Liver (tissue), 9 donors: Measurements from ENCODE around the gene CELF2. TPM values are rescaled to one million over a fixed set of nuclear protein-coding genes. Genes with fewer than 3 reads are reported as not detected.

Experiments
- DNase-seq: peaks from one replicate; pipeline ENCODE4 v3.0.0-alpha.2; 2017; ENCODE audit warnings: low spot score
- H3K27ac ChIP-seq, 2 donors: one replicate each; pipeline ENCODE4 v1.7.0; 2013; ENCODE audit warnings: inconsistent platforms in 2 of 2, low read length in 2 of 2, control low read depth in 1 of 2, low read depth in 1 of 2, mild to moderate bottlenecking in 1 of 2
- H3K27me3 ChIP-seq, 4 donors: one replicate each; pipeline versions ENCODE4 v1.6.1 to v1.7.0; 2013; ENCODE audit warnings: low read length in 3 of 4, inconsistent platforms in 1 of 4, mild to moderate bottlenecking in 1 of 4, moderate library complexity in 1 of 4; ENCODE audit not compliant: control insufficient read depth in 4 of 4, insufficient read depth in 4 of 4
- H3K36me3 ChIP-seq, 4 donors: one replicate each; pipeline versions ENCODE4 v1.6.1 to v1.7.0; 2013; ENCODE audit warnings: low read length in 3 of 4, mild to moderate bottlenecking in 3 of 4, low read depth in 1 of 4, moderate library complexity in 1 of 4; ENCODE audit not compliant: control insufficient read depth in 4 of 4, insufficient read depth in 3 of 4
- H3K4me1 ChIP-seq, 4 donors: one replicate each; pipeline versions ENCODE4 v1.6.1 to v1.7.0; 2013; ENCODE audit warnings: low read length in 3 of 4, mild to moderate bottlenecking in 3 of 4, moderate library complexity in 1 of 4; ENCODE audit not compliant: control insufficient read depth in 4 of 4, insufficient read depth in 4 of 4
- H3K4me3 ChIP-seq, 3 donors: one replicate each; pipeline versions ENCODE4 v1.6.1 to v1.7.0; 2013; ENCODE audit warnings: low read length in 3 of 3, control low read depth in 1 of 3, low read depth in 1 of 3, mild to moderate bottlenecking in 1 of 3
- H3K9ac ChIP-seq, 2 donors: one replicate each; pipeline ENCODE4 v1.7.0; 2013; ENCODE audit warnings: low read length in 2 of 2, mild to moderate bottlenecking in 2 of 2, moderate library complexity in 2 of 2, control low read depth in 1 of 2, low read depth in 1 of 2
- H3K9me3 ChIP-seq, 4 donors: one replicate each; pipeline versions ENCODE4 v1.6.1 to v1.7.0; 2013; ENCODE audit warnings: low read length in 3 of 4; ENCODE audit not compliant: control insufficient read depth in 4 of 4
- ATF3 ChIP-seq: IDR thresholded peaks from 2 replicates; pipeline ENCODE4 v1.6.1; 2016; ENCODE audit warnings: antibody characterized with exemption
- FOXA1 ChIP-seq: IDR thresholded peaks from 2 replicates; pipeline ENCODE4 v1.6.1; 2016; ENCODE audit warnings: antibody characterized with exemption
- FOXA2 ChIP-seq: IDR thresholded peaks from 2 replicates; pipeline ENCODE4 v1.6.1; 2016; ENCODE audit warnings: antibody characterized with exemption
- GABPA ChIP-seq, 2 donors: IDR thresholded peaks in 1 of 2; conservative IDR thresholded peaks in 1 of 2; 2 replicates each; pipeline ENCODE4 v1.6.1; 2016; ENCODE audit warnings: antibody characterized with exemption in 2 of 2, mild to moderate bottlenecking in 1 of 2, moderate library complexity in 1 of 2
- HNF4G ChIP-seq: IDR thresholded peaks from 2 replicates; pipeline ENCODE4 v1.6.1; 2016; ENCODE audit warnings: antibody characterized with exemption
- JUND ChIP-seq, 2 donors: IDR thresholded peaks; 2 replicates each; pipeline ENCODE4 v1.6.1; 2016; ENCODE audit warnings: antibody characterized with exemption in 2 of 2
- MAX ChIP-seq: IDR thresholded peaks from 2 replicates; pipeline ENCODE4 v1.6.1; 2016; ENCODE audit warnings: antibody characterized with exemption
- NR2F2 ChIP-seq: IDR thresholded peaks from 2 replicates; pipeline ENCODE4 v1.6.1; 2016; ENCODE audit warnings: antibody characterized with exemption
- RAD21 ChIP-seq, 2 donors: IDR thresholded peaks; 2 replicates each; pipeline ENCODE4 v1.6.1; 2016; ENCODE audit warnings: antibody characterized with exemption in 2 of 2, mild to moderate bottlenecking in 2 of 2
- REST ChIP-seq: IDR thresholded peaks from 2 replicates; pipeline ENCODE4 v1.6.1; 2016; ENCODE audit warnings: antibody characterized with exemption, mild to moderate bottlenecking
- SP1 ChIP-seq: IDR thresholded peaks from 2 replicates; pipeline ENCODE4 v1.6.1; 2018; ENCODE audit warnings: antibody characterized with exemption, mild to moderate bottlenecking
- TAF1 ChIP-seq: conservative IDR thresholded peaks from 2 replicates; pipeline ENCODE4 v1.6.1; 2016; ENCODE audit warnings: antibody characterized with exemption, mild to moderate bottlenecking
- WGBS: extraction: QIAGEN DNeasy Blood & Tissue Kit; methylation state at CpG from one replicate; pipeline ENCODE4 v1.1.7; 2013; 5-methylcytosine and 5-hydroxymethylcytosine counted together
- polyA plus RNA-seq, 2 donors: library from polyadenylated mRNA; stranded (reverse) in 1 of 2; unstranded in 1 of 2; fragments of 200-250 nt in 1 of 2; fragments of >200 nt in 1 of 2; fragmentation: Nextera tagmentation in 1 of 2; extraction: Ambion mirVana in 1 of 2; gene quantifications; one replicate each; pipeline versions ENCODE4 v1.2.1 to v1.2.3, GENCODE V29; 2013 to 2015
- total RNA-seq, 2 donors: library from RNA; depleted of rRNA; stranded (reverse); fragments of >200 nt; gene quantifications; one replicate each; pipeline ENCODE4 v1.2.3, GENCODE V29; 2014
- donor health status: healthy.
- donor health status: healthy.
- donor health status: healthy.
- donor health status: healthy.
- donor health status: healthy.

Gene CELF2
- total and polyA plus RNA-seq, 4 donors = 1.4 to 8.5 (median 5.6) TPM

- no peak overlapping the region for H3K27ac ChIP-seq
- WGBS = 77% methylated on average over 25 of the region's 25 CpGs
- H3K9ac ChIP-seq = no peak overlapping the region
- TF ChIP-seq REST = no peak
- TF ChIP-seq NR2F2 = no peak
- no peak for TF ChIP-seq RAD21 (IDR thresholded peaks at IDR 0.05)
- no peak for TF ChIP-seq JUND (IDR thresholded peaks at IDR 0.05)
- no peak for TF ChIP-seq TAF1
- TF ChIP-seq FOXA1 = no peak
- no peak for TF ChIP-seq HNF4G
- no peak for TF ChIP-seq FOXA2
- no peak for TF ChIP-seq ATF3
- no peaks in the 10 kb centered on the region for H3K9me3 ChIP-seq
- no peaks in the 10 kb centered on the region for H3K27me3 ChIP-seq
- no peak overlapping the region for H3K4me3 ChIP-seq
- peaks cover 0 to 1% (median 0%) of the 10 kb centered on the region in 4 donors for H3K36me3 ChIP-seq
- H3K4me1 ChIP-seq = peaks cover 0 to 4% (median 0%) of the 10 kb centered on the region in 4 donors
- no peak for DNase-seq
These were observed 225.0 kb downstream of the CELF2 start for GRCh38 chr10:11242443-11243387.

- H3K9ac ChIP-seq = no peak overlapping the region
- no peak overlapping the region for H3K27ac ChIP-seq
- TF ChIP-seq FOXA2 (no peak), MAX (no peak), GABPA (IDR thresholded peaks at IDR 0.05 in 1 of 2, conservative IDR thresholded peaks at IDR 0.05 in 1 of 2) (no peak), SP1 (no peak), REST (no peak), TAF1 (no peak)
- DNase-seq = no peak
- WGBS = 80% methylated on average over 12 of the region's 12 CpGs
- no peaks in the 10 kb centered on the region for H3K27me3 ChIP-seq
- H3K36me3 ChIP-seq = peaks cover 0 to 1% (median 0%) of the 10 kb centered on the region in 4 donors
- no peak overlapping the region for H3K4me3 ChIP-seq
- peaks cover 0 to 4% (median 0%) of the 10 kb centered on the region in 4 donors for H3K4me1 ChIP-seq
- H3K9me3 ChIP-seq = no peaks in the 10 kb centered on the region
These were observed 226.0 kb downstream of the CELF2 start for GRCh38 chr10:11243425-11244222.
